ENCODE results near the gene ATL3.
"Not testable (repeated sequence)": the region's sequence is repeated elsewhere in the genome, so short reads cannot be mapped to it uniquely, and the experiment has no call there.

ATL3 gene

DNA sequence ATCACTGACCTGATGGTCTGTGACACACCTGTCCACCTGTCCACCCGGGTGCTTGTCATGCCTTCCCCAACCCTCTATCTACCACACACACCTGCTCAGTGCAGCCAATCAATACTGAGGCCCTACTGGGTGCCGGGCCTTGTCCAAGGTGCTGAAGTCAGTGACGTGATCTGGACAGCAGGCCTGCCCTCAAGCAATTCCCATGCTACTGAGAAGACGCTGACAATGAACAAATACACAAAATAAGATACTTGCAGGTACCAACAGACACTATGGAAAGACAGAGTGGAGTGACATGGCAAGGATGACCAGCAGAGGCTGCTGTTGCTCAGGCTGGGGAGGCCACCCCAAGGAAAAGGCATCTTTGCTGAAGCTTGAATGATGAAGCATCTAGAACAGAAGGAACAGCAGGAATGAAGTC, 78.2 kb downstream of the ATL3 start:
- H3K27me3 ChIP-seq (ENCODE audit: control insufficient read depth, insufficient read depth, low read length) = no peaks in the 10 kb centered on the region
- no peaks in the 10 kb centered on the region for H3K9me3 ChIP-seq (ENCODE audit: control insufficient read depth, low read length)
- no peak overlapping the region for H3K9ac ChIP-seq (ENCODE audit: low read length)
- no peak overlapping the region for H3K4me3 ChIP-seq (ENCODE audit: low read length)
- no peaks in the 10 kb centered on the region for H3K36me3 ChIP-seq (ENCODE audit: control insufficient read depth, insufficient read depth, low read length)
- no peaks in the 10 kb centered on the region for H3K4me1 ChIP-seq (ENCODE audit: control insufficient read depth, insufficient read depth, low read length)

DNA sequence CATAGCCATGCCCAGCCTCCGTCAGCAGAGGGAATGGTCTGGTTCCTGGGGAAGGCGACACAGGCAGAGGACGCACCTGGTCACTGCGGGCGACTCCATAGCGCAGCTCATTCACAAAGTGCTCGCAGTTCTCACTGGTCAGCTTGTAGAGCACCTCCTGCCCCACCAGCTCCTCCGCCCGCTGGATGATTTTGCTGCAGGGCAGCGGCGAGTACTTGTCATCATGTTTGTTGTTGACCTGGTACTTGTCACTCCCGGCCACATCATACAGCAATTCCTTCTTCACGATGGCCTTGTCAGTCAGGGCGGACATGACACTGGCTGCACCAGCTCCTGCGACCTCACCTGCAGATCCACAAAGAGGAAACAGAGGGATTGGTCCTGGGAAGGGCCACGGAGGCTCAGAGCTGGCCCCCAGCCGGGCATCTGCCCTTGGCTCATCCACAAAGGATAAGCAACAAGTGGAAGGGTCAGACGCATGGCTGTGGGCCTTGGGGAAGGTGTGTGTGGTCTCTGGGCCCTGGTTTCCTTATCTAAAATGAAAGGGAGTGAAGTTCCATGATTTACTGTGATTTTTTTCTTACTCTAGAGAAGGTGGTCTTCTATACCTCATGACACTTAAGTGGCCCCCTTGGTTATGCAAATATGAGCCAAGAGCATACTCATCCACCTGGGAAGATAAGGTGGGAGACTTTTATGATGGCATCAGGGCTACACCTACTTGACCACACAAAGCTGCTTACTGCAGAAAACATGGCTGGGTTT, 81.0 kb downstream of the ATL3 start:
- no peaks in the 10 kb centered on the region for H3K36me3 ChIP-seq (ENCODE audit: control insufficient read depth, insufficient read depth, low read length)
- no peak overlapping the region for H3K4me3 ChIP-seq (ENCODE audit: low read length)
- H3K27me3 ChIP-seq (ENCODE audit: control insufficient read depth, insufficient read depth, low read length) = no peaks in the 10 kb centered on the region
- no peaks in the 10 kb centered on the region for H3K4me1 ChIP-seq (ENCODE audit: control insufficient read depth, insufficient read depth, low read length)
- H3K9me3 ChIP-seq (ENCODE audit: control insufficient read depth, low read length) = no peaks in the 10 kb centered on the region
- H3K9ac ChIP-seq (ENCODE audit: low read length) = no peak overlapping the region

DNA sequence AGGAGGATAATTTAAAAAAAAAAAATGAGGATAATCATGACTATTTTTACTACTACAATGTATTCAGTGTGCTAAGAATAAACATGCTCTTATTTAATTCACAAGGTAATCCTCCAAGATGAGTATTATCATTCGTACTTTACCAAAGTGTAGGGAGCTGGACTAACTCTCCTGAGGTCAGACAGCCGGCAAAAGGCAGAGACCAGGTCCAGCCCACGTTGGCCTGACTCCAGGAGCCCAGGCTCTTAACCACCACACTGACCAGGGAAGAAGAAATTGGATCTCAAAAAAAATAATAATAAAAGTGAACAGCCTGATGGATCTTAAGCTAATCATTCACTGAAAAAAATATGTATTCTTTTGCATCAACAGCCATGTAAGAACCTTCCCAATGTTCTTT, 82.2 kb downstream of the ATL3 start:
- Histone ChIP-seq H3K4me3 (ENCODE audit: low read length) (no peak overlapping the region), H3K9ac (ENCODE audit: low read length) (no peak overlapping the region), H3K36me3 (ENCODE audit: control insufficient read depth, insufficient read depth, low read length) (no peaks in the 10 kb centered on the region), H3K4me1 (ENCODE audit: control insufficient read depth, insufficient read depth, low read length) (no peaks in the 10 kb centered on the region), H3K27me3 (ENCODE audit: control insufficient read depth, insufficient read depth, low read length) (no peaks in the 10 kb centered on the region), H3K9me3 (ENCODE audit: control insufficient read depth, low read length) (no peaks in the 10 kb centered on the region)

DNA sequence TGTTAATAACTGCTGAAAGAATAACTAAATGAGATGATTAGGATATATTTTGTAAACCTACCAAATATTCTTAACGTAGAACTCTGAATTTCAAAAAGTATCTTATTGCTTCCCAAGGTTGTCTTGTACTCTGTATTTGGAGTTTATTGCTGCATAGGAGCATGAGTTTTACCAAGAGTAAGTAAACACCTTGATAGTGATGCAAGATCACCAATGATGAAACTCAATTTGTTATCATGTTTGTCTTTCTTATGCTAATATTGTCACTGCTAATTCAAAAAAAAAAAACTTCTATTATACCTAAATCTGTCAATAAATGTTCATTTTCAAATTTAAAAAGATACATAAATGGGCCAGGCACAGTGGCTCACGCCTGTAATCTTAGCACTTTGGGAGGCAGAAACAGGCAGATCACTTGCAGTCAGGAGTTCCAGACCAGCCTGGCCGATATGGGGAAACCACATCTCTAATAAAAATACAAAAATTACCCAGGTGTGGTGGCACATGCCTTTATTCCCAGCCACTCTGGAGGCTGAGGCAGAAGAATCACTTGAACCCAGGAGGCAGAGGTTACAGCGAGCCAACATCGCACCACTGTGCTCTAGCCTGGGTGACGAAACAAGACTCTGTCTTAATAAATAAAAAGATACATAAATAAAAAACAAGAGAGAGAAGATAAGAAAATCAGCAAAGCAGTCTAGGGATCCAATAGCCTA, 84.6 kb downstream of the ATL3 start:
- H3K36me3 ChIP-seq (ENCODE audit: control insufficient read depth, insufficient read depth, low read length) = no peaks in the 10 kb centered on the region
- H3K27me3 ChIP-seq (ENCODE audit: control insufficient read depth, insufficient read depth, low read length) = no peaks in the 10 kb centered on the region
- H3K4me3 ChIP-seq (ENCODE audit: low read length) = no peak overlapping the region
- no peak overlapping the region for H3K9ac ChIP-seq (ENCODE audit: low read length)
- no peaks in the 10 kb centered on the region for H3K9me3 ChIP-seq (ENCODE audit: control insufficient read depth, low read length)
- no peaks in the 10 kb centered on the region for H3K4me1 ChIP-seq (ENCODE audit: control insufficient read depth, insufficient read depth, low read length)

DNA sequence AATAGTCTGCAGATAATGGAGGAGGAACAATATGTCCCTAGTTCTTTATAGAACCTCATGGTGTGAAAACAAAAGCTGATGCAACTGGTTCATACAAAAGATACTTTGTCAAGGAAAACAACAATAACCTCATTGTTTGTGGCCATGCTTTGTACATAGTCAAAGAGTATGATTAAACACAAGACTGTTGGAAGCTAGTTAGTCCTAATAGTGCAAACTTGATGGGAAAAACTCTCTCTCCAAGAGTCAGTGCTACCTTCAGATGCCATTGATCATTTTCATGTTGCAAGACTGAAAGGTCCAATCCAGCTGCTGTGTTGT, 87.9 kb downstream of the ATL3 start:
- H3K9me3 ChIP-seq (ENCODE audit: control insufficient read depth, low read length) = peaks cover 3% of the 10 kb centered on the region
- H3K4me3 ChIP-seq (ENCODE audit: low read length) = no peak overlapping the region
- H3K36me3 ChIP-seq (ENCODE audit: control insufficient read depth, insufficient read depth, low read length) = no peaks in the 10 kb centered on the region
- no peaks in the 10 kb centered on the region for H3K27me3 ChIP-seq (ENCODE audit: control insufficient read depth, insufficient read depth, low read length)
- no peaks in the 10 kb centered on the region for H3K4me1 ChIP-seq (ENCODE audit: control insufficient read depth, insufficient read depth, low read length)
- no peak overlapping the region for H3K9ac ChIP-seq (ENCODE audit: low read length)

DNA sequence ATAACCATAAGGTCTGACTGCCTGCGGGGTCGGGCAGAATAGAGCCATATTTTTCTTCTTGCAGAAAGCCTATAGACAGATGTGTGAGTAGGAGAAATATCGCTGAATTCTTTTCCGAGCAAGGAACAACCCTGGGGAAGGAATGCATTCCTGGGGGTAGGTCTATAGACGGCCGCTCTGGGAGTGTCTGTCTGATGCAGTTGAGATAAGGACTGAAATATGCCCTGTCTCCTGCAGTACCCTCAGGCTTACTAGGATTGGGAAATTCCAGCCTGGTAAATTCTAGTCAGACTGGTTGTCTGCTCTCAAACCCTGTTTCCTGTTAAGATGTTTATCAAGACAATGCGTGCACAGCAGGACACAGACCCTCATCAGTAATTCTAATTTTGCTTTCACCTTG, 90.0 kb downstream of the ATL3 start:
- not testable (repeated sequence) for H3K4me1 ChIP-seq (ENCODE audit: control insufficient read depth, insufficient read depth, low read length); H3K9ac ChIP-seq (ENCODE audit: low read length); H3K36me3 ChIP-seq (ENCODE audit: control insufficient read depth, insufficient read depth, low read length); H3K9me3 ChIP-seq (ENCODE audit: control insufficient read depth, low read length); H3K4me3 ChIP-seq (ENCODE audit: low read length); H3K27me3 ChIP-seq (ENCODE audit: control insufficient read depth, insufficient read depth, low read length)

DNA sequence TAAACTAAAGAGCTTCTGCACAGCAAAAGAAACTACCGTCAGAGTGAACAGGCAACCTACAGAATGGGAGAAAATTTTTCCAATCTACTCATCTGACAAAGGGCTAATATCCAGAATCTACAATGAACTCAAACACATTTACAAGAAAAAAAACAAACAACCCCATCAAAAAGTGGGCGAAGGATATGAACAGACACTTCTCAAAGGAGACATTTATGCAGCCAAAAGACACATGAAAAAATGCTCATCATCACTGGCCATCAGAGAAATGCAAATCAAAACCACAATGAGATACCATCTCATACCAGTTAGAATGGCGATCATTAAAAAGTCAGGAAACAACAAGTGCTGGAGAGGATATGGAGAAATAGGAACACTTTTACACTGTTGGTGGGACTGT, 92.3 kb downstream of the ATL3 start:
- not testable (repeated sequence) for H3K36me3 ChIP-seq (ENCODE audit: control insufficient read depth, insufficient read depth, low read length); H3K27me3 ChIP-seq (ENCODE audit: control insufficient read depth, insufficient read depth, low read length); H3K4me3 ChIP-seq (ENCODE audit: low read length); H3K9me3 ChIP-seq (ENCODE audit: control insufficient read depth, low read length); H3K9ac ChIP-seq (ENCODE audit: low read length)
- H3K4me1 ChIP-seq (ENCODE audit: control insufficient read depth, insufficient read depth, low read length) = peaks cover 18% of the 10 kb centered on the region

DNA sequence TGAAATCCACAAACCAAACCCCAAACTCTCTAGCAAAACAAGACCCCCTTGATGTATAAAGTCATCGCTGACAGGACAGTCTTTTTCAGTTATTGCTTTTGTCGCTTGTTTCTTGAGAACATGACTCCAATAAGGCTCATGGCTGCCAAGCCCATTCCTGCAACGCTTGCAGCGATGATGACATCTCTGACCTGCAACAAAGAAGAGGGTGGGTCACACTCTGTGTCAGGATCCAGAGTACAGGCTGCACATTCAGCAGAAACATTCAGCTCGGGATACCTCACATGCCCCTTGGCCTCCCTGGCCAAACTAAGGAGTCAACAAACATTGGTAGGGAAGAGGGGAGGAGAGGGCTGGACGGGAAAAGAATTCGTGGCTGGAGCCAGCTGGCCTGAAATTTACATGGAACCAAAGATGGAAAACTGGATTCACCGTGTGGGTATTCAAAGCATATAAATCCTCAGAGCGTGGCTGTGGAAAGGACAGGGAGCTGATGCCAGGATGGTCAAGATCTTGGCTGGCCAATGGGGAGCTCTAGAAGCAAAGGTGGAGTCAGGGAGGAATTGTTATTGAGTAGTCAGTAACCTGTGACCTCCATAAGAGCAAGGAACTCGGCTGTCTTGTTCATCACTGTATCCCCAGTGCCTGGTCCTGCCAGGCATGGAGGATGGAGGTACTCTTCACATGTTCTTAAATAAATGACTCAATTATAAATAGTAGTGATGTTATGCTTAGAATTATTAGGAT, 96.1 kb downstream of the ATL3 start:
- peaks cover 2% of the 10 kb centered on the region for H3K9me3 ChIP-seq (ENCODE audit: control insufficient read depth, low read length)
- no peaks in the 10 kb centered on the region for H3K36me3 ChIP-seq (ENCODE audit: control insufficient read depth, insufficient read depth, low read length)
- H3K4me3 ChIP-seq (ENCODE audit: low read length) = peak overlapping the region; percentile 7
- peak overlapping the region; percentile 63 for H3K9ac ChIP-seq (ENCODE audit: low read length)
- peaks cover 25% of the 10 kb centered on the region for H3K4me1 ChIP-seq (ENCODE audit: control insufficient read depth, insufficient read depth, low read length)
- H3K27me3 ChIP-seq (ENCODE audit: control insufficient read depth, insufficient read depth, low read length) = no peaks in the 10 kb centered on the region

Data from mucosa of stomach (tissue), 1 donor.